GM23338 (cell line): ENCODE results near the gene UNC5A. TPM values are rescaled to one million over a fixed set of nuclear protein-coding genes. Genes with fewer than 3 reads are reported as not detected.

Experiments used
- ATAC-seq: fragments of 200-7000 bp; cut with Tn5 transposase; 3 replicates; pipeline ENCODE4 v1.9.1; 2020
- DNase-seq: peaks from one replicate; pipeline ENCODE4 v3.0.0-alpha.2; 2015; ENCODE audit warnings: low spot score
- H2AFZ ChIP-seq: fragments of 200-600 bp; sonication (generic); 2 replicates; pipeline ENCODE4 v1.8.0; 2016; ENCODE audit warnings: antibody characterized with exemption, mild to moderate bottlenecking, moderate library complexity
- H3F3A ChIP-seq: fragments of 200-600 bp; sonication (generic); replicated peaks from 2 replicates; pipeline ENCODE4 v1.8.0; 2017; ENCODE audit warnings: antibody characterized with exemption, mixed run types, low read depth
- H3K27ac ChIP-seq: fragments of 200-600 bp; sonication (generic); 2 replicates; pipeline ENCODE4 v1.6.1; 2016; ENCODE audit warnings: low read depth
- H3K27me3 ChIP-seq: fragments of 200-600 bp; sonication (generic); 2 replicates; pipeline ENCODE4 v1.8.0; 2016; ENCODE audit warnings: mild to moderate bottlenecking, mixed run types, moderate library complexity; ENCODE audit not compliant: insufficient read depth
- H3K36me3 ChIP-seq: fragments of 200-600 bp; sonication (generic); 2 replicates; pipeline ENCODE4 v1.8.0; 2016; ENCODE audit warnings: mild to moderate bottlenecking; ENCODE audit not compliant: insufficient read depth
- H3K4me1 ChIP-seq: fragments of 200-600 bp; sonication (generic); 2 replicates; pipeline ENCODE4 v1.8.0; 2016; ENCODE audit warnings: mild to moderate bottlenecking, moderate library complexity; ENCODE audit not compliant: insufficient read depth
- H3K4me2 ChIP-seq: fragments of 200-600 bp; sonication (generic); 2 replicates; pipeline ENCODE4 v1.7.1; 2017; ENCODE audit warnings: mixed run types
- H3K4me3 ChIP-seq: fragments of 200-600 bp; sonication (generic); 2 replicates; pipeline ENCODE4 v1.6.1; 2016; ENCODE audit warnings: mixed run types
- H3K79me2 ChIP-seq: fragments of 200-600 bp; sonication (generic); replicated peaks from 2 replicates; pipeline ENCODE4 v1.8.0; 2017; ENCODE audit warnings: mild to moderate bottlenecking; ENCODE audit not compliant: insufficient read depth
- H3K9me2 ChIP-seq: fragments of 200-600 bp; sonication (generic); 2 replicates; pipeline ENCODE4 v1.8.0; 2017; ENCODE audit not compliant: insufficient read depth
- H4K20me1 ChIP-seq: fragments of 200-600 bp; sonication (generic); replicated peaks from 2 replicates; pipeline ENCODE4 v1.8.0; 2017; ENCODE audit warnings: mild to moderate bottlenecking; ENCODE audit not compliant: insufficient read depth
- H3K27ac Mint-ChIP-seq: 2 replicates; pipeline ENCODE4 v1.8.0; 2020; ENCODE audit warnings: inconsistent platforms, mild to moderate bottlenecking, moderate library complexity, mixed read lengths
- H3K27me3 Mint-ChIP-seq: 3 replicates; pipeline ENCODE4 v1.8.0; 2022; ENCODE audit warnings: low read depth, mild to moderate bottlenecking, moderate library complexity, mixed read lengths, inconsistent platforms; ENCODE audit not compliant: insufficient read depth, poor library complexity
- H3K36me3 Mint-ChIP-seq: 3 replicates; pipeline ENCODE4 v1.8.0; 2021; ENCODE audit warnings: low read depth, mild to moderate bottlenecking, inconsistent platforms, moderate library complexity, mixed read lengths
- H3K4me1 Mint-ChIP-seq: 3 replicates; pipeline ENCODE4 v1.8.0; 2020; ENCODE audit warnings: mild to moderate bottlenecking, inconsistent platforms, mixed read lengths
- H3K4me3 Mint-ChIP-seq: 3 replicates; pipeline ENCODE4 v1.8.0; 2021; ENCODE audit warnings: moderate library complexity, mild to moderate bottlenecking, inconsistent platforms, mixed read lengths
- H3K9me3 Mint-ChIP-seq: 3 replicates; pipeline ENCODE4 v1.8.0; 2020; ENCODE audit warnings: moderate library complexity, mild to moderate bottlenecking, inconsistent platforms, mixed read lengths
- CREB1 ChIP-seq: fragments of 250-450 bp; sonication (Bioruptor Pico); IDR thresholded peaks from 2 replicates; pipeline ENCODE4 v1.5.0; 2020; ENCODE audit warnings: low read depth, mild to moderate bottlenecking, moderate library complexity
- EZH2 ChIP-seq: fragments of 200-600 bp; sonication (generic); IDR thresholded peaks from one replicate; pipeline ENCODE4 v1.8.0; 2017; ENCODE audit warnings: antibody characterized with exemption, mild to moderate bottlenecking, low read depth; ENCODE audit not compliant: unreplicated experiment
- EZH2phosphoT487 ChIP-seq: fragments of 200-600 bp; sonication (generic); IDR thresholded peaks from one replicate; pipeline ENCODE4 v1.8.1; 2018; ENCODE audit warnings: antibody characterized with exemption; ENCODE audit not compliant: unreplicated experiment
- JUNB ChIP-seq: IDR thresholded peaks from one replicate; pipeline ENCODE4 v1.6.1; 2016; ENCODE audit warnings: antibody characterized with exemption; ENCODE audit not compliant: unreplicated experiment
- NANOG ChIP-seq: IDR thresholded peaks from 2 replicates; pipeline ENCODE4 v1.6.1; 2016; ENCODE audit warnings: antibody characterized with exemption, borderline replicate concordance
- POLR2AphosphoS5 ChIP-seq: IDR thresholded peaks from 2 replicates; pipeline ENCODE4 v1.6.1; 2016; ENCODE audit warnings: antibody characterized with exemption, low read depth
- STAT1 ChIP-seq: IDR thresholded peaks from one replicate; pipeline ENCODE4 v1.6.1; 2016; ENCODE audit warnings: antibody characterized with exemption; ENCODE audit not compliant: unreplicated experiment
- ZNF114 ChIP-seq: fragments of 250-450 bp; sonication (Bioruptor Pico); IDR thresholded peaks from 2 replicates; pipeline ENCODE4 v1.5.0; 2020; ENCODE audit warnings: mild to moderate bottlenecking, moderate library complexity
- ZNF331 ChIP-seq: fragments of 250-450 bp; sonication (Bioruptor Pico); IDR thresholded peaks from 2 replicates; pipeline ENCODE4 v1.5.0; 2020; ENCODE audit warnings: low read depth, mild to moderate bottlenecking, moderate library complexity
- polyA plus RNA-seq: library from polyadenylated mRNA; unstranded; fragments of >200 nt; fragmentation: Nextera tagmentation; extraction: Ambion mirVana; gene quantifications from 2 replicates; pipeline ENCODE4 v1.2.1, GENCODE V29; 2016
- total RNA-seq: library from RNA; depleted of rRNA; stranded (reverse); fragments of >200 nt; shearing (Covaris generic); gene quantifications from 2 replicates; pipeline ENCODE4 v1.2.3, GENCODE V29; 2014
- TF ChIP-seq, protein P1 (sequence below): IDR thresholded peaks from one replicate; pipeline ENCODE4 v1.6.1; 2018; ENCODE audit warnings: antibody characterized with exemption; ENCODE audit not compliant: unreplicated experiment
- TF ChIP-seq, protein P2 (sequence below), 2 experiments: fragments of 200-600 bp in 1 of 2; sonication (generic) in 1 of 2; conservative IDR thresholded peaks; 2 replicates each; pipeline versions ENCODE4 v1.5.1 to v1.6.1; 2016 to 2017; ENCODE audit warnings: antibody characterized with exemption in 2 of 2, low read depth in 2 of 2, mild to moderate bottlenecking in 2 of 2, moderate library complexity in 1 of 2
- TF ChIP-seq, protein P3 (sequence below): IDR thresholded peaks from 2 replicates; pipeline ENCODE4 v1.6.1; 2016; ENCODE audit warnings: antibody characterized with exemption
- TF ChIP-seq, protein P4 (sequence below): fragments of 250-450 bp; sonication (Bioruptor Pico); IDR thresholded peaks from 2 replicates; pipeline ENCODE4 v1.5.0; 2020; ENCODE audit warnings: mild to moderate bottlenecking, moderate library complexity

The UNC5A gene
- total and polyA plus RNA-seq, 2 experiments from 2014 or later = 0.92 to 3.9 TPM

DNA sequence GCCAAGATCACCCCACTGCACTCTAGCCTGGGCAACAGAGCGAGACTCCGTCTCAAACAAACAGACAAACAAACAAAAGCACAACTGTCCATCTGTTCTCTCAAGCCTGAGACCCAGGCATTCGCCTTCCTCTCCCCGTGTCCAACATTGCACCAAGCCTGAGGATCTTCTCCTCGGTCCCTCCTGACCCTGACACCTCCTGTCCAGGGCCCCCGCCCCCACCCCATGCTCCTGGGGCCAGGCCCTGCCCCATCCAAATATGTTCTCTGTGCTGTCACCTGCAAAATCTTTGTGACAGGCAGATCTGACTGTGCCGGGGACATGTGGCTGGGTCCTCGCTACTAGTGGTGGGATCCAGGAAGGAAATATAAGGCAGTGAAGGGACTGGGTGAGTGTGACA, 33.4 kb upstream of the UNC5A start (continued):
- TF ChIP-seq, protein P1, sequence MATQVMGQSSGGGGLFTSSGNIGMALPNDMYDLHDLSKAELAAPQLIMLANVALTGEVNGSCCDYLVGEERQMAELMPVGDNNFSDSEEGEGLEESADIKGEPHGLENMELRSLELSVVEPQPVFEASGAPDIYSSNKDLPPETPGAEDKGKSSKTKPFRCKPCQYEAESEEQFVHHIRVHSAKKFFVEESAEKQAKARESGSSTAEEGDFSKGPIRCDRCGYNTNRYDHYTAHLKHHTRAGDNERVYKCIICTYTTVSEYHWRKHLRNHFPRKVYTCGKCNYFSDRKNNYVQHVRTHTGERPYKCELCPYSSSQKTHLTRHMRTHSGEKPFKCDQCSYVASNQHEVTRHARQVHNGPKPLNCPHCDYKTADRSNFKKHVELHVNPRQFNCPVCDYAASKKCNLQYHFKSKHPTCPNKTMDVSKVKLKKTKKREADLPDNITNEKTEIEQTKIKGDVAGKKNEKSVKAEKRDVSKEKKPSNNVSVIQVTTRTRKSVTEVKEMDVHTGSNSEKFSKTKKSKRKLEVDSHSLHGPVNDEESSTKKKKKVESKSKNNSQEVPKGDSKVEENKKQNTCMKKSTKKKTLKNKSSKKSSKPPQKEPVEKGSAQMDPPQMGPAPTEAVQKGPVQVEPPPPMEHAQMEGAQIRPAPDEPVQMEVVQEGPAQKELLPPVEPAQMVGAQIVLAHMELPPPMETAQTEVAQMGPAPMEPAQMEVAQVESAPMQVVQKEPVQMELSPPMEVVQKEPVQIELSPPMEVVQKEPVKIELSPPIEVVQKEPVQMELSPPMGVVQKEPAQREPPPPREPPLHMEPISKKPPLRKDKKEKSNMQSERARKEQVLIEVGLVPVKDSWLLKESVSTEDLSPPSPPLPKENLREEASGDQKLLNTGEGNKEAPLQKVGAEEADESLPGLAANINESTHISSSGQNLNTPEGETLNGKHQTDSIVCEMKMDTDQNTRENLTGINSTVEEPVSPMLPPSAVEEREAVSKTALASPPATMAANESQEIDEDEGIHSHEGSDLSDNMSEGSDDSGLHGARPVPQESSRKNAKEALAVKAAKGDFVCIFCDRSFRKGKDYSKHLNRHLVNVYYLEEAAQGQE = no peak
- TF ChIP-seq, protein P2, sequence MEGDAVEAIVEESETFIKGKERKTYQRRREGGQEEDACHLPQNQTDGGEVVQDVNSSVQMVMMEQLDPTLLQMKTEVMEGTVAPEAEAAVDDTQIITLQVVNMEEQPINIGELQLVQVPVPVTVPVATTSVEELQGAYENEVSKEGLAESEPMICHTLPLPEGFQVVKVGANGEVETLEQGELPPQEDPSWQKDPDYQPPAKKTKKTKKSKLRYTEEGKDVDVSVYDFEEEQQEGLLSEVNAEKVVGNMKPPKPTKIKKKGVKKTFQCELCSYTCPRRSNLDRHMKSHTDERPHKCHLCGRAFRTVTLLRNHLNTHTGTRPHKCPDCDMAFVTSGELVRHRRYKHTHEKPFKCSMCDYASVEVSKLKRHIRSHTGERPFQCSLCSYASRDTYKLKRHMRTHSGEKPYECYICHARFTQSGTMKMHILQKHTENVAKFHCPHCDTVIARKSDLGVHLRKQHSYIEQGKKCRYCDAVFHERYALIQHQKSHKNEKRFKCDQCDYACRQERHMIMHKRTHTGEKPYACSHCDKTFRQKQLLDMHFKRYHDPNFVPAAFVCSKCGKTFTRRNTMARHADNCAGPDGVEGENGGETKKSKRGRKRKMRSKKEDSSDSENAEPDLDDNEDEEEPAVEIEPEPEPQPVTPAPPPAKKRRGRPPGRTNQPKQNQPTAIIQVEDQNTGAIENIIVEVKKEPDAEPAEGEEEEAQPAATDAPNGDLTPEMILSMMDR (conservative IDR thresholded peaks at IDR 0.05; ENCODE audit: low read depth in 2 of 2) = no peak
- no peak for TF ChIP-seq ZNF114 (CRISPR knock-in tag)
- TF ChIP-seq POLR2AphosphoS5 = no peak
- TF ChIP-seq CREB1 (CRISPR knock-in tag) = no peak
- no peak for TF ChIP-seq ZNF331 (CRISPR knock-in tag)
- no peak for TF ChIP-seq NANOG
- no peak for TF ChIP-seq EZH2phosphoT487

DNA sequence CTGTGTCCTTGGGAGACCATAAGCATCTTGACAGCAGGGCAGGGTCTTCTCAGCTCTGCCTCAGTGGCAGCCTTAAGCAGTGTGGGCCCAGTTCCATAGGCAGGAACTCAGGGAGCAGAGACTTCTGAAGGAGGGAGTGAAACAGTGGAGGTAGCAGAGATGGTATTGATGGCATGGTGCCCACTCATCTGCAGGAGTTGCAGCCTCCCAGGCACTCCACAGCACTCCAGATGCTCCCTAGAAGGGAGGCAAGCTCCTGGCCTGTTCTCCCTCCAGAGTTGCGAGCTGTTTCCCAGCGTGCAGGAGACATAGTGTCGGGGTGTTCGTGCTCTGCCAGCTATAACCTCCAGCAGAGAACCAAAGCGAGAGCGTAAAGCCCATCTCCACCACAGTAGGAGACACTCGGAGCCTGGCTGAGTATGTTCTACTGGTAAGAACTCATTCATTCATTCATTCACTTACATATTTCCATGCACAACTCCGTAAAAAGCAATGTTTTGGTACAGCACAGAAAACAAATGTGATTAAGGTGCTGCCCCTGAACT, 31.4 kb upstream of the UNC5A start:
- Mint-ChIP-seq H3K27me3 (peaks cover 17% of the 10 kb centered on the region), H3K36me3 (no peaks in the 10 kb centered on the region), H3K4me3 (no peak overlapping the region), H3K27ac (no peak overlapping the region), H3K4me1 (peaks cover 30% of the 10 kb centered on the region), H3K9me3 (no peaks in the 10 kb centered on the region; the same call in 2 of the 3 replicates)
- Histone ChIP-seq H3K4me1 (peaks cover 19% of the 10 kb centered on the region), H3K4me3 (no peak overlapping the region), H4K20me1 (no peaks in the 10 kb centered on the region), H3F3A (0 out of 2 replicates have a peak, but pooled peaks cover 3% of the 10 kb centered on the region), H2AFZ (no peak overlapping the region), H3K36me3 (no peaks in the 10 kb centered on the region), H3K9me2 (no peaks in the 10 kb centered on the region), H3K27me3 (no peaks in the 10 kb centered on the region), H3K4me2 (no peak overlapping the region), H3K79me2 (no peaks in the 10 kb centered on the region), H3K27ac (no peak overlapping the region)
- DNase-seq (no peak), ATAC-seq (no peak)
- no peak for TF ChIP-seq POLR2AphosphoS5
- TF ChIP-seq CREB1 (CRISPR knock-in tag) = no peak
- TF ChIP-seq EZH2 = no peak
- TF ChIP-seq, protein P3, sequence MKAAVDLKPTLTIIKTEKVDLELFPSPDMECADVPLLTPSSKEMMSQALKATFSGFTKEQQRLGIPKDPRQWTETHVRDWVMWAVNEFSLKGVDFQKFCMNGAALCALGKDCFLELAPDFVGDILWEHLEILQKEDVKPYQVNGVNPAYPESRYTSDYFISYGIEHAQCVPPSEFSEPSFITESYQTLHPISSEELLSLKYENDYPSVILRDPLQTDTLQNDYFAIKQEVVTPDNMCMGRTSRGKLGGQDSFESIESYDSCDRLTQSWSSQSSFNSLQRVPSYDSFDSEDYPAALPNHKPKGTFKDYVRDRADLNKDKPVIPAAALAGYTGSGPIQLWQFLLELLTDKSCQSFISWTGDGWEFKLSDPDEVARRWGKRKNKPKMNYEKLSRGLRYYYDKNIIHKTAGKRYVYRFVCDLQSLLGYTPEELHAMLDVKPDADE = no peak
- TF ChIP-seq, protein P4, sequence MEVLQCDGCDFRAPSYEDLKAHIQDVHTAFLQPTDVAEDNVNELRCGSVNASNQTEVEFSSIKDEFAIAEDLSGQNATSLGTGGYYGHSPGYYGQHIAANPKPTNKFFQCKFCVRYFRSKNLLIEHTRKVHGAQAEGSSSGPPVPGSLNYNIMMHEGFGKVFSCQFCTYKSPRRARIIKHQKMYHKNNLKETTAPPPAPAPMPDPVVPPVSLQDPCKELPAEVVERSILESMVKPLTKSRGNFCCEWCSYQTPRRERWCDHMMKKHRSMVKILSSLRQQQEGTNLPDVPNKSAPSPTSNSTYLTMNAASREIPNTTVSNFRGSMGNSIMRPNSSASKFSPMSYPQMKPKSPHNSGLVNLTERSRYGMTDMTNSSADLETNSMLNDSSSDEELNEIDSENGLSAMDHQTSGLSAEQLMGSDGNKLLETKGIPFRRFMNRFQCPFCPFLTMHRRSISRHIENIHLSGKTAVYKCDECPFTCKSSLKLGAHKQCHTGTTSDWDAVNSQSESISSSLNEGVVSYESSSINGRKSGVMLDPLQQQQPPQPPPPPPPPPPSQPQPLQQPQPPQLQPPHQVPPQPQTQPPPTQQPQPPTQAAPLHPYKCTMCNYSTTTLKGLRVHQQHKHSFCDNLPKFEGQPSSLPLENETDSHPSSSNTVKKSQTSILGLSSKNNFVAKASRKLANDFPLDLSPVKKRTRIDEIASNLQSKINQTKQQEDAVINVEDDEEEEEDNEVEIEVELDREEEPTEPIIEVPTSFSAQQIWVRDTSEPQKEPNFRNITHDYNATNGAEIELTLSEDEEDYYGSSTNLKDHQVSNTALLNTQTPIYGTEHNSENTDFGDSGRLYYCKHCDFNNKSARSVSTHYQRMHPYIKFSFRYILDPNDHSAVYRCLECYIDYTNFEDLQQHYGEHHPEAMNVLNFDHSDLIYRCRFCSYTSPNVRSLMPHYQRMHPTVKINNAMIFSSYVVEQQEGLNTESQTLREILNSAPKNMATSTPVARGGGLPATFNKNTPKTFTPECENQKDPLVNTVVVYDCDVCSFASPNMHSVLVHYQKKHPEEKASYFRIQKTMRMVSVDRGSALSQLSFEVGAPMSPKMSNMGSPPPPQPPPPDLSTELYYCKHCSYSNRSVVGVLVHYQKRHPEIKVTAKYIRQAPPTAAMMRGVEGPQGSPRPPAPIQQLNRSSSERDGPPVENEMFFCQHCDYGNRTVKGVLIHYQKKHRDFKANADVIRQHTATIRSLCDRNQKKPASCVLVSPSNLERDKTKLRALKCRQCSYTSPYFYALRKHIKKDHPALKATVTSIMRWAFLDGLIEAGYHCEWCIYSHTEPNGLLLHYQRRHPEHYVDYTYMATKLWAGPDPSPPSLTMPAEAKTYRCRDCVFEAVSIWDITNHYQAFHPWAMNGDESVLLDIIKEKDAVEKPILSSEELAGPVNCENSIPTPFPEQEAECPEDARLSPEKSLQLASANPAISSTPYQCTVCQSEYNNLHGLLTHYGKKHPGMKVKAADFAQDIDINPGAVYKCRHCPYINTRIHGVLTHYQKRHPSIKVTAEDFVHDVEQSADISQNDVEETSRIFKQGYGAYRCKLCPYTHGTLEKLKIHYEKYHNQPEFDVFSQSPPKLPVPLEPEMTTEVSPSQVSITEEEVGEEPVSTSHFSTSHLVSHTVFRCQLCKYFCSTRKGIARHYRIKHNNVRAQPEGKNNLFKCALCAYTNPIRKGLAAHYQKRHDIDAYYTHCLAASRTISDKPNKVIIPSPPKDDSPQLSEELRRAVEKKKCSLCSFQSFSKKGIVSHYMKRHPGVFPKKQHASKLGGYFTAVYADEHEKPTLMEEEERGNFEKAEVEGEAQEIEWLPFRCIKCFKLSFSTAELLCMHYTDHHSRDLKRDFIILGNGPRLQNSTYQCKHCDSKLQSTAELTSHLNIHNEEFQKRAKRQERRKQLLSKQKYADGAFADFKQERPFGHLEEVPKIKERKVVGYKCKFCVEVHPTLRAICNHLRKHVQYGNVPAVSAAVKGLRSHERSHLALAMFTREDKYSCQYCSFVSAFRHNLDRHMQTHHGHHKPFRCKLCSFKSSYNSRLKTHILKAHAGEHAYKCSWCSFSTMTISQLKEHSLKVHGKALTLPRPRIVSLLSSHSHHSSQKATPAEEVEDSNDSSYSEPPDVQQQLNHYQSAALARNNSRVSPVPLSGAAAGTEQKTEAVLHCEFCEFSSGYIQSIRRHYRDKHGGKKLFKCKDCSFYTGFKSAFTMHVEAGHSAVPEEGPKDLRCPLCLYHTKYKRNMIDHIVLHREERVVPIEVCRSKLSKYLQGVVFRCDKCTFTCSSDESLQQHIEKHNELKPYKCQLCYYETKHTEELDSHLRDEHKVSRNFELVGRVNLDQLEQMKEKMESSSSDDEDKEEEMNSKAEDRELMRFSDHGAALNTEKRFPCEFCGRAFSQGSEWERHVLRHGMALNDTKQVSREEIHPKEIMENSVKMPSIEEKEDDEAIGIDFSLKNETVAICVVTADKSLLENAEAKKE = no peak
- no peak for TF ChIP-seq NANOG
- TF ChIP-seq STAT1 = no peak
- TF ChIP-seq ZNF114 (CRISPR knock-in tag) = no peak
- no peak for TF ChIP-seq JUNB
